Effector memory CD8-positive, alpha-beta T cell (primary cell): Measurements from ENCODE around the gene IQGAP1.
A peak's percentile ranks its signal among the peaks of the same experiment; 100 is the strongest.

Experiments used
- ATAC-seq: fragments of 150-1000 bp; cut with Tn5 transposase; replicated peaks from 2 replicates; pipeline ENCODE4 v1.10.0; 2021; ENCODE audit warnings: mild to moderate bottlenecking, moderate library complexity
- DNase-seq, 3 experiments: peaks; one replicate each; pipeline ENCODE4 v3.0.0; 2021
- H3K27ac Mint-ChIP-seq, 2 donors: one replicate each; pipeline ENCODE4 v1.8.0; 2022; ENCODE audit warnings: mild to moderate bottlenecking in 2 of 2, mixed read lengths in 2 of 2, moderate library complexity in 2 of 2
- H3K27me3 Mint-ChIP-seq, 2 donors: one replicate each; pipeline ENCODE4 v1.8.0; 2022; ENCODE audit warnings: mixed read lengths in 2 of 2
- H3K36me3 Mint-ChIP-seq: one replicate; pipeline ENCODE4 v1.8.0; 2022; ENCODE audit warnings: mild to moderate bottlenecking, moderate library complexity, mixed read lengths; ENCODE audit not compliant: insufficient read depth
- H3K4me1 Mint-ChIP-seq, 2 donors: one replicate each; pipeline ENCODE4 v1.8.0; 2022; ENCODE audit warnings: low read depth in 2 of 2, mixed read lengths in 2 of 2
- H3K4me3 Mint-ChIP-seq, 2 donors: one replicate each; pipeline ENCODE4 v1.8.0; 2022; ENCODE audit warnings: mild to moderate bottlenecking in 2 of 2, mixed read lengths in 2 of 2, moderate library complexity in 2 of 2
- H3K9me3 Mint-ChIP-seq, 2 donors: one replicate each; pipeline ENCODE4 v1.8.0; 2022; ENCODE audit warnings: mixed read lengths in 2 of 2

The IQGAP1 gene

GRCh38 chr15:90354986-90355385 lies 33.1 kb upstream of the IQGAP1 start:
- no peak overlapping the region for H3K4me3 Mint-ChIP-seq
- H3K9me3 Mint-ChIP-seq: no peaks in the 10 kb centered on the region
- peaks cover 14% of the 10 kb centered on the region for H3K36me3 Mint-ChIP-seq
- DNase-seq (no peak), ATAC-seq (no peak)
- H3K27me3 Mint-ChIP-seq: no peaks in the 10 kb centered on the region
- H3K4me1 Mint-ChIP-seq: peaks cover 8 to 11% of the 10 kb centered on the region in 2 donors
- no peak overlapping the region for H3K27ac Mint-ChIP-seq

- DNase-seq: no peak
Measured at GRCh38 chr15:90358124-90359033, 29.7 kb upstream of the IQGAP1 start.

GRCh38 chr15:90360746-90361145 lies 27.3 kb upstream of the IQGAP1 start:
- H3K4me3 Mint-ChIP-seq: no peak overlapping the region
- peaks cover 16 to 18% of the 10 kb centered on the region in 2 donors for H3K4me1 Mint-ChIP-seq
- peaks cover 3% of the 10 kb centered on the region for H3K36me3 Mint-ChIP-seq
- H3K27ac Mint-ChIP-seq: no peak overlapping the region
- H3K27me3 Mint-ChIP-seq: no peaks in the 10 kb centered on the region
- H3K9me3 Mint-ChIP-seq: no peaks in the 10 kb centered on the region
- DNase-seq: no peak
- ATAC-seq: no peak

More at GRCh38 chr15:90358124-90359033, 29.7 kb upstream of the IQGAP1 start:
- H3K9me3 Mint-ChIP-seq: no peaks in the 10 kb centered on the region
- H3K4me3 Mint-ChIP-seq: no peak overlapping the region
- no peaks in the 10 kb centered on the region for H3K27me3 Mint-ChIP-seq
- no peak overlapping the region for H3K27ac Mint-ChIP-seq
- H3K4me1 Mint-ChIP-seq: peaks cover 10 to 16% of the 10 kb centered on the region in 2 donors
- ATAC-seq: no peak
- peaks cover 3% of the 10 kb centered on the region for H3K36me3 Mint-ChIP-seq

GRCh38 chr15:90362936-90363212 lies 25.2 kb upstream of the IQGAP1 start:
- H3K27me3 Mint-ChIP-seq: no peaks in the 10 kb centered on the region
- peaks cover 18 to 21% of the 10 kb centered on the region in 2 donors for H3K4me1 Mint-ChIP-seq
- H3K4me3 Mint-ChIP-seq: no peak overlapping the region
- no peaks in the 10 kb centered on the region for H3K9me3 Mint-ChIP-seq
- peak overlapping the region in 1 of 2 donors; percentile 51 for H3K27ac Mint-ChIP-seq
- ATAC-seq (no peak), DNase-seq (no peak)
- peaks cover 3% of the 10 kb centered on the region for H3K36me3 Mint-ChIP-seq

- Mint-ChIP-seq H3K4me1 (peaks cover 18 to 21% of the 10 kb centered on the region in 2 donors), H3K36me3 (peaks cover 3% of the 10 kb centered on the region), H3K27ac (no peak overlapping the region), H3K4me3 (no peak overlapping the region), H3K27me3 (no peaks in the 10 kb centered on the region), H3K9me3 (no peaks in the 10 kb centered on the region)
- DNase-seq (no peak), ATAC-seq (no peak)
Measured at GRCh38 chr15:90364251-90364650, 23.8 kb upstream of the IQGAP1 start.

- H3K9me3 Mint-ChIP-seq: no peaks in the 10 kb centered on the region
- no peaks in the 10 kb centered on the region for H3K27me3 Mint-ChIP-seq
- peaks cover 3% of the 10 kb centered on the region for H3K36me3 Mint-ChIP-seq
- H3K4me1 Mint-ChIP-seq: peaks cover 18 to 21% of the 10 kb centered on the region in 2 donors
- no peak overlapping the region for H3K27ac Mint-ChIP-seq
- DNase-seq (no peak), ATAC-seq (no peak)
- no peak overlapping the region for H3K4me3 Mint-ChIP-seq
Measured at GRCh38 chr15:90365414-90366055, 22.5 kb upstream of the IQGAP1 start.

DNA sequence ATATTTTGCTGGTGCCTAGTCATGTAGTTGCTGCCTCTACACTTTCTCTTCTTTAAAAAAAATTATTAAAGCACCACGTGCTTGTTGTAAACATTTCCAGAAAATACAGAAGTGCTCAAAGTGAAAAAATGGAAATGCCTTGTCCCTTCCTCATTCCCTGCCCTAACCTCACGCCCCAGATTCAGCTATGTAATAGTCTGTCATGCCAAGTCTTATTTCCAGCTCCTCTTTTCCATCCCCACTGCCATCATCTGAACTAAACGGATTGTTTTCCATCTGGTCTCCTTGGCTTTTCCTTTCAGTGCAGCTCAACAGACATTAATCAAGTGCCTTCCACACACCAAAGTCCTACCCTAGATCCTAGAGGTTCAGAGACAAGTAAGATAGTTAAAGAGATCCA lies 20.5 kb upstream of the IQGAP1 start:
- Mint-ChIP-seq H3K27ac (peak overlapping the region in 1 of 2 donors; percentile 3), H3K27me3 (no peaks in the 10 kb centered on the region), H3K4me1 (peaks cover 12 to 13% of the 10 kb centered on the region in 2 donors), H3K4me3 (no peak overlapping the region), H3K36me3 (no peaks in the 10 kb centered on the region), H3K9me3 (no peaks in the 10 kb centered on the region)
- ATAC-seq (no peak), DNase-seq (no peak)

- H3K27ac Mint-ChIP-seq: no peak overlapping the region
- no peaks in the 10 kb centered on the region for H3K27me3 Mint-ChIP-seq
- H3K4me1 Mint-ChIP-seq: peaks cover 25 to 29% of the 10 kb centered on the region in 2 donors
- no peak for ATAC-seq
- H3K9me3 Mint-ChIP-seq: no peaks in the 10 kb centered on the region
- H3K36me3 Mint-ChIP-seq: no peaks in the 10 kb centered on the region
- no peak overlapping the region for H3K4me3 Mint-ChIP-seq
- no peak for DNase-seq
Measured at GRCh38 chr15:90375071-90375470, 13.0 kb upstream of the IQGAP1 start.

DNA sequence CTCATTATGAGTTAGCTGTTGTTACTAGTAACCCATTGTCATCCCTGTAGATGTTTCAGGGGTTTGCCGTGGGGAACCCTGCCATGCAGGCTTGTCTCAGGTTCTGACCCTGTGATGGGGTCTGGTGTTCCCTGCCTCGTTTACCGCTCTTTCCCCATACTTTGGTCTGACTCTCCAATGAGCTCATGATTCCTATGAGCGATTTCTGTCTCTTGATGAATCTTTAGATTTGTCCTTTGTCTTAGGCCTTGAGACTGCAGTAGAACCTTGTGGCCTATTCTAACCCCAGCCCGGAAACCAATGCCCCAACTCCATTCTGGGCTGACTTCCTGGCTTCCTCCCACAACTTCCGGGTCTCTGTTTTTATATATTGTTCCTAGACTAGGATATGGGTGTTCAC lies 11.3 kb upstream of the IQGAP1 start:
- Mint-ChIP-seq H3K27me3 (no peaks in the 10 kb centered on the region), H3K9me3 (peaks cover 0 to 1% of the 10 kb centered on the region in 2 donors), H3K27ac (peak overlapping the region; percentile 25 to 84), H3K4me3 (peak overlapping the region; percentile 71 to 74), H3K36me3 (no peaks in the 10 kb centered on the region), H3K4me1 (peaks cover 25 to 29% of the 10 kb centered on the region in 2 donors)
- ATAC-seq: peak; percentile 99
- peak; percentile 56 to 61 (median 59) for DNase-seq

DNA sequence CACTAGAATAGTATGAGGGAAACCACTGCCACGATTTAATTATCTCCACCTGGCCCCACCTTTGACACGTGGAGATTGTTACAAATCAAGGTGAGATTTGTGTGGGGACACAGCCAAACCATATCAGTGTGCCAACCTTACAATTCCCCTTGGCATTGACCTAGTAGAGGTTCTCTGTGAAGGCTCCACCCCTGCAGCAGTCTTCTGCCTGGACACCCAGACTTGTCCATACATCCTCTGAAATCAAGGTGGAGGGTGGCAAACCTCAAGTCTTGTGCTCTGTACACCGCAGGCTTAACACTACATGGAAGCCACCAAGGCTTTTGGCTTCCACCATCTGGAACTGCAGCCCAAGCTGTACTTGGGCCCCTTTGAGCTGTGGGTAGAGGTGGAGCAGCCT lies 8.8 kb upstream of the IQGAP1 start:
- Mint-ChIP-seq H3K4me3 (no peak overlapping the region), H3K9me3 (peaks cover 0 to 1% of the 10 kb centered on the region in 2 donors), H3K27me3 (no peaks in the 10 kb centered on the region), H3K36me3 (no peaks in the 10 kb centered on the region), H3K27ac (no peak overlapping the region), H3K4me1 (peaks cover 25 to 28% of the 10 kb centered on the region in 2 donors)
- ATAC-seq: no peak
- no peak for DNase-seq

DNA sequence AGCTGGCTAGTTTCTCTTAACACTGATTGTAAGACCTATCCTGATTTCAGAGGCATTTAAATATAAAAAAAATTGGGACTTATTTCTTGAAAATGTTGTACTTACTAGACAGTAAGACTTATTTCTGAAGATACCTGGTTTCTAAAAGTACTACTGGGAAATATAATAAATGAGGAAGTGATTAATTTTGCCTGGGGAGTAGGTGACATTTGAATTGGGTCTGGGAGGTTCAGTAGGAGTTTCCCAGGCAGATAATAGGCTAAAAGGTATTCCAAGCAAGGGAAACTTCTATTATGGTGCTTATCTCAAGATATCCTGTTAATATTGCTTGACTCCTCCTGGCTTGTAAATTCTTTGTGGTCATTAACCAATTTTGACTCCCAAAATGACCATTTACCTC lies 6.5 kb upstream of the IQGAP1 start:
- Mint-ChIP-seq H3K4me1 (peaks cover 14% of the 10 kb centered on the region in 2 donors), H3K36me3 (no peaks in the 10 kb centered on the region)

GRCh38 chr15:90382320-90382719 lies 5.7 kb upstream of the IQGAP1 start:
- Mint-ChIP-seq H3K4me3 (no peak overlapping the region), H3K4me1 (peaks cover 6 to 7% of the 10 kb centered on the region in 2 donors), H3K27me3 (no peaks in the 10 kb centered on the region), H3K27ac (no peak overlapping the region), H3K36me3 (peaks cover 4% of the 10 kb centered on the region), H3K9me3 (peaks cover 0 to 1% of the 10 kb centered on the region in 2 donors)
- DNase-seq: no peak
- no peak for ATAC-seq

More for the DNA sequence above, 6.5 kb upstream of the IQGAP1 start:
- Mint-ChIP-seq H3K9me3 (peaks cover 0 to 1% of the 10 kb centered on the region in 2 donors), H3K27me3 (no peaks in the 10 kb centered on the region), H3K27ac (no peak overlapping the region), H3K4me3 (no peak overlapping the region)
- no peak for DNase-seq
- no peak for ATAC-seq

DNA sequence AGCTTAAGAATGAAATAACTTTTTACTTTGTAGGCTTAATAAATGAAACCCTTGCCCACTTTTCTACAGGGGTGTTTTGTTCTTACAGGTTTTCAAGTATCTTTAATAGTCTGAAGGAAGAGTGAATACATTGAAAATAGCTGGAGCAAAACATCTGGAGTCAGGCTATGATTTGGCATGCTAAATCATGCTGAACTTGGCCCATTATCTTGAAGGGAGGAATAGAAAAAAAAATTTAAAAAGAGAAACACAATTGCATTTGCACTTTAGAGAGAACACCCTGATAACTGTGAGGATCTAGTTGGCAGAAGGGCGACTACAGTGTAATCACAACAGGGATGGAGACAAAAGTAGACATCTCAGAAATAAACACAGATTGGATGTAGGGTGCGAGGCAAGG lies 1.8 kb upstream of the IQGAP1 start:
- peaks cover 27 to 28% of the 10 kb centered on the region in 2 donors for H3K4me1 Mint-ChIP-seq
- DNase-seq: no peak
- H3K9me3 Mint-ChIP-seq: no peaks in the 10 kb centered on the region
- peak overlapping the region in 1 of 2 donors; percentile 92 for H3K4me3 Mint-ChIP-seq
- no peak for ATAC-seq
- H3K27me3 Mint-ChIP-seq: no peaks in the 10 kb centered on the region
- peaks cover 32% of the 10 kb centered on the region for H3K36me3 Mint-ChIP-seq
- peak overlapping the region in 1 of 2 donors; percentile 1 for H3K27ac Mint-ChIP-seq
